ENCODE results near the gene SSTR5.

The SSTR5 gene

DNA sequence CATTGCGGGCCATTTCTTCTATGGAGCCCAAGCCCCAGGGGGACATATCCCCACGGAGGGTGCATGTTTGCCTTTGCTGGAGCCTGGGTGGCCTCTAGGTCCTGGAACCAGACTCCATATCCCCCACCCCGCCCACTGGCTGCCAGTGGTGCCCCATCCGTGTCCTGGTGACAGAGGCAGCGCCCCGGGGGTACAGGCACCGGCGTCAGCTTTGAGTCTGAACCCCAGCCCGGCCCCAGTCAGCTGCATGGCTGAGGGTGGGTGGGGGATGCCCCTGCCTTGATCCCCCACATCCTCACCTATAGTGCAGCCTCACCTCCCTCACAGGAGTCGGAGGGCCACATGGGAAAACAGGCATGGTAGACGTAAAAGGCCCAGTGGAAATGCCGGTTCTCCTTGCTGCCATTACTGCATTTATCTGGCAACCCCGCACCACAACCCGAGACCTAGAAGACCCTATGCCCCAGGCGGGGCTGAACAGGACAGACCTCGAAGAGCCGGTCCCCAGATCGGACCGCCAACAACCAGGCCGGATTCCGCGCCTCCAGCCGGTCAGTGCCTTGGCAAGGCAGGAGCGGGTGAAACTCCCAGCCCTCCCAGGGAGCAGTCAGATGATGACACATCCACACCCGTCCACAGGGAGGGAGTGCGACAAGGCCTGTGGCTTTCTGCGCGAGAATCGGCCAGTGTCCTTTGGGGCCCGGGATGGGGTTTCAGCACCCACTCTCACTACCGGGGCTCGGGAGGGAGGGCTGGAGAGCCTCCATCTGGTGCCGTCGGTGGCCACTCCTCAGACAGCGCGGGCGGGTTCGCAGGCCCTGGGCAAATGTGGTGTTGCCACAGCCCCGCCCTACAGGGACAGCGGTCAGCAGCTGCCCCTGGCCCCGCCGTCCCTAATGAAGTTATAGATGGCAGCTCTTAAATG lies 11.9 kb upstream of the SSTR5 start:
- TF ChIP-seq POLR2AphosphoS5 (IDR thresholded peaks at IDR 0.05; ENCODE audit: low read depth, low read length): no peak
- no peak for TF ChIP-seq SIN3A (IDR thresholded peaks at IDR 0.05; ENCODE audit: borderline replicate concordance, insufficient read depth, low read length)
- TF ChIP-seq, protein P1, sequence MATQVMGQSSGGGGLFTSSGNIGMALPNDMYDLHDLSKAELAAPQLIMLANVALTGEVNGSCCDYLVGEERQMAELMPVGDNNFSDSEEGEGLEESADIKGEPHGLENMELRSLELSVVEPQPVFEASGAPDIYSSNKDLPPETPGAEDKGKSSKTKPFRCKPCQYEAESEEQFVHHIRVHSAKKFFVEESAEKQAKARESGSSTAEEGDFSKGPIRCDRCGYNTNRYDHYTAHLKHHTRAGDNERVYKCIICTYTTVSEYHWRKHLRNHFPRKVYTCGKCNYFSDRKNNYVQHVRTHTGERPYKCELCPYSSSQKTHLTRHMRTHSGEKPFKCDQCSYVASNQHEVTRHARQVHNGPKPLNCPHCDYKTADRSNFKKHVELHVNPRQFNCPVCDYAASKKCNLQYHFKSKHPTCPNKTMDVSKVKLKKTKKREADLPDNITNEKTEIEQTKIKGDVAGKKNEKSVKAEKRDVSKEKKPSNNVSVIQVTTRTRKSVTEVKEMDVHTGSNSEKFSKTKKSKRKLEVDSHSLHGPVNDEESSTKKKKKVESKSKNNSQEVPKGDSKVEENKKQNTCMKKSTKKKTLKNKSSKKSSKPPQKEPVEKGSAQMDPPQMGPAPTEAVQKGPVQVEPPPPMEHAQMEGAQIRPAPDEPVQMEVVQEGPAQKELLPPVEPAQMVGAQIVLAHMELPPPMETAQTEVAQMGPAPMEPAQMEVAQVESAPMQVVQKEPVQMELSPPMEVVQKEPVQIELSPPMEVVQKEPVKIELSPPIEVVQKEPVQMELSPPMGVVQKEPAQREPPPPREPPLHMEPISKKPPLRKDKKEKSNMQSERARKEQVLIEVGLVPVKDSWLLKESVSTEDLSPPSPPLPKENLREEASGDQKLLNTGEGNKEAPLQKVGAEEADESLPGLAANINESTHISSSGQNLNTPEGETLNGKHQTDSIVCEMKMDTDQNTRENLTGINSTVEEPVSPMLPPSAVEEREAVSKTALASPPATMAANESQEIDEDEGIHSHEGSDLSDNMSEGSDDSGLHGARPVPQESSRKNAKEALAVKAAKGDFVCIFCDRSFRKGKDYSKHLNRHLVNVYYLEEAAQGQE (IDR thresholded peaks at IDR 0.05; ENCODE audit: insufficient read depth in 1 of 2, low read depth in 2 of 2, low read length in 2 of 2): no peak
- no peak for TF ChIP-seq TAF1 (IDR thresholded peaks at IDR 0.05; ENCODE audit: borderline replicate concordance, insufficient read depth, low read length)
- no peak for TF ChIP-seq FOXP2 (optimal IDR thresholded peaks at IDR 0.05; ENCODE audit: borderline replicate concordance, extremely low read depth, extremely low read length, insufficient read depth)

DNA sequence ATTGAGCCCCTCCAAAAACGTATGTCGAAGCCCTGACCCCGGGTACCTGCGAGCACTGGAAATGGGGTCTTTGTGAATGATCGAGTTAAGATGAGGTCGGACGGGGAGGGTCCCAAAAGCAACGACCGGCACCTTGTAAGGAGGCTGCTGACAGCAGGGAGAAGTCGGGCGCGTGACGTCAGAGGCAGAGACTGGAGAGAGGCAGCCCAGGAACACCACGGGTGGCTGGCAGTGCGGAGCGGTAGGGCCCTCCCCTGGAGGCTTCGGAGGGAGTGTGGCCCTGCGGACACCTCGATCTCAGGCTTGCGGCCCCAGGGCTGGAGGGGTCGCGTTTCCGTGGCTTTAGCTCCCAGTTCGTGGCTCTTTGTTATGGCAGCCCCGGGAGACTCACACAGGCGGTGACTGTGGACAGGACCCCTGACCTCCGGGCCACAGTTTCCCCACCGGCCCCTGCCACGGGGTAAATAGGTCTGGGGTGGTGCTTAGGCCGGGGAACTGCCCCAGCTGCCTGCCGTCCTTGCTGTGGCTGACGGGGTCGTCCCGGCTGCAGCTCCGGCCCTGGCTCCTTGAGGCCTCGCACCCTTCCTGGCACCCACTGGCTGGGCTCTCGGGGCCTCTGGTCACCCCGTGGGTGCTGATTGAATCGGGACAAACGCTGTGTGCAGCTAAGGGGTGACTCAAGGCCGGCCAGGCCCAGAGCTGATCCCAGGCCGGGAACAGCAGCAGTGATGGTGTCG lies 10.6 kb upstream of the SSTR5 start:
- TF ChIP-seq, protein P1 (IDR thresholded peaks at IDR 0.05; ENCODE audit: insufficient read depth in 1 of 2, low read depth in 2 of 2, low read length in 2 of 2): no peak
- no peak for TF ChIP-seq TAF1 (IDR thresholded peaks at IDR 0.05; ENCODE audit: borderline replicate concordance, insufficient read depth, low read length)
- TF ChIP-seq POLR2AphosphoS5 (IDR thresholded peaks at IDR 0.05; ENCODE audit: low read depth, low read length): no peak
- no peak for TF ChIP-seq FOXP2 (optimal IDR thresholded peaks at IDR 0.05; ENCODE audit: borderline replicate concordance, extremely low read depth, extremely low read length, insufficient read depth)
- TF ChIP-seq SIN3A (IDR thresholded peaks at IDR 0.05; ENCODE audit: borderline replicate concordance, insufficient read depth, low read length): no peak

- no peak for TF ChIP-seq TAF1 (IDR thresholded peaks at IDR 0.05; ENCODE audit: borderline replicate concordance, insufficient read depth, low read length)
- TF ChIP-seq FOXP2 (optimal IDR thresholded peaks at IDR 0.05; ENCODE audit: borderline replicate concordance, extremely low read depth, extremely low read length, insufficient read depth): no peak
- TF ChIP-seq SIN3A (IDR thresholded peaks at IDR 0.05; ENCODE audit: borderline replicate concordance, insufficient read depth, low read length): no peak
- TF ChIP-seq, protein P1 (IDR thresholded peaks at IDR 0.05; ENCODE audit: insufficient read depth in 1 of 2, low read depth in 2 of 2, low read length in 2 of 2): no peak
- TF ChIP-seq POLR2AphosphoS5 (IDR thresholded peaks at IDR 0.05; ENCODE audit: low read depth, low read length): no peak
Measured at GRCh38 chr16:1062895-1063294, 9.7 kb upstream of the SSTR5 start.

- no peak for TF ChIP-seq POLR2AphosphoS5 (IDR thresholded peaks at IDR 0.05; ENCODE audit: low read depth, low read length)
- no peak for TF ChIP-seq FOXP2 (optimal IDR thresholded peaks at IDR 0.05; ENCODE audit: borderline replicate concordance, extremely low read depth, extremely low read length, insufficient read depth)
- TF ChIP-seq SIN3A (IDR thresholded peaks at IDR 0.05; ENCODE audit: borderline replicate concordance, insufficient read depth, low read length): no peak
- no peak for TF ChIP-seq TAF1 (IDR thresholded peaks at IDR 0.05; ENCODE audit: borderline replicate concordance, insufficient read depth, low read length)
- TF ChIP-seq, protein P1 (IDR thresholded peaks at IDR 0.05; ENCODE audit: insufficient read depth in 1 of 2, low read depth in 2 of 2, low read length in 2 of 2): no peak
Measured at GRCh38 chr16:1063728-1064127, 8.8 kb upstream of the SSTR5 start.

Data from PFSK-1 (cell line).